ENCODE results near the gene SYTL1.

SYTL1 gene, protein sequence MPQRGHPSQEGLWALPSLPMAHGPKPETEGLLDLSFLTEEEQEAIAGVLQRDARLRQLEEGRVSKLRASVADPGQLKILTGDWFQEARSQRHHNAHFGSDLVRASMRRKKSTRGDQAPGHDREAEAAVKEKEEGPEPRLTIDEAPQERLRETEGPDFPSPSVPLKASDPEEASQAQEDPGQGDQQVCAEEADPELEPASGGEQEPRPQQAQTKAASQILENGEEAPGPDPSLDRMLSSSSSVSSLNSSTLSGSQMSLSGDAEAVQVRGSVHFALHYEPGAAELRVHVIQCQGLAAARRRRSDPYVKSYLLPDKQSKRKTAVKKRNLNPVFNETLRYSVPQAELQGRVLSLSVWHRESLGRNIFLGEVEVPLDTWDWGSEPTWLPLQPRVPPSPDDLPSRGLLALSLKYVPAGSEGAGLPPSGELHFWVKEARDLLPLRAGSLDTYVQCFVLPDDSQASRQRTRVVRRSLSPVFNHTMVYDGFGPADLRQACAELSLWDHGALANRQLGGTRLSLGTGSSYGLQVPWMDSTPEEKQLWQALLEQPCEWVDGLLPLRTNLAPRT

DNA sequence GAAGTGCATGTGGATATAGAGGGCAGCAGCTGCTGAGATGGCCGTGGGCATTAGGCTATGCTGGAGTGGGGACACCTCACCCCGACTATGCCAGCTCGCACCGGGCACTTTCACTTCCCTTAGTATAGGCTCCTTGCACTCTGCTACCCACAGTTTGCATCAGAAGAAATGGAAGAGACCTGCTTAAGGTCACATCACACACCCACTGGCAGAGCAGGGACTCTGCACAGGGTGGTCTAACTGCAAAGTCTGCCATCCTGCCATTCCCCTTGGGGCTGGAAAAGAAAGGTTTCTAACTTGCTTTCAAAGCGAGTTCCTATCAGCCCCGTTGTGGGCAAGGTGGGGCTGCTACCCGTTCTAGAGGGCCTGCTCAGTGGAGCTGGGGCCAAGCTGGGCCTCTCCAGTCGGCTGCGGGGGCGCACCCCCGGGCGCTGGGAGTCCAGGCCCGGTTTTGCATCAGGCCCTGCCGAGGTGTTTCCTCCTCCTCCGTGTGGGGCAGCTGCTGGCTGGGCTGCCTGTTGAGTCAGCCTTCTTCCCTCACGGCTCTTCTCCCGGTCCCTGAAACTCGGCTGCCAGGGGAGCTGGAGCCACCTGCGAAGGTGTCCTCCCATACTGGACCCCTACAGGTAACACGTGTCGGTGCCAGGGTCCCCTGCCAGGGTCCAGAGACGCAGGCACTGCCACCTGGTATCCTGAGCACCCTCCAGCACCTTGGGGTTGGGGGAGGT is at the start of gene SYTL1:
TSS of gene SYTL1 (plus strand) at position 498 of the 728 bp plus-strand sequence. CDS start 3,313 bp downstream, outside the sequence.
- Mint-ChIP-seq H3K4me1 (peaks cover 52% of the 10 kb centered on the region), H3K9me3 (no peaks in the 10 kb centered on the region), H3K4me3 (peak within 1 kb of the TSS; percentile 84), H3K27me3 (no peaks in the 10 kb centered on the region), H3K27ac (peak within 1 kb of the TSS; percentile 85), H3K36me3 (ENCODE audit: low read depth) (peaks cover 6% of the 10 kb centered on the region)
- peak; percentile 72 for DNase-seq
- ATAC-seq: peak; percentile 79

DNA sequence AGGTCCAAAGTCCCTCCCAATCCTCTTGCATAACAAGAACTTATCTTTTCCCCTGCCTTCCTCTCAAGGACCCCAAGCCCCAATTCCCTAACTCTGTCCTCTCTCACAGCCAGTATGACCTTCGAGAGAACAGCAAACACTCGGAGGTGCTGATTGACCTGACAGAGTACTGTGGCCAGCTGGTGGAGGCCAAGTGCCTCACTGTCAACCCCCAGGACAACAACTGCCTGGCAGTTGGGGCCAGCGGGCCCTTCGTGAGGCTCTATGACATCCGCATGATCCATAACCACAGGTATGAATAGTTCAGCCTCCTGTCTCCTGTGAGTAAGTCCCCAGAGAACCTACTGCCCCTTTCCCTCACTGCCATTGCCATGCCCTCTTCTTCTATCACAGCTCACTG is 49.7 kb upstream of the SYTL1 start:
- DNase-seq (no peak), ATAC-seq (no peak)
- Mint-ChIP-seq H3K4me1 (no peaks in the 10 kb centered on the region), H3K36me3 (ENCODE audit: low read depth) (peaks cover 5% of the 10 kb centered on the region), H3K9me3 (no peaks in the 10 kb centered on the region), H3K27me3 (no peaks in the 10 kb centered on the region), H3K4me3 (no peak overlapping the region), H3K27ac (no peak overlapping the region)

DNA sequence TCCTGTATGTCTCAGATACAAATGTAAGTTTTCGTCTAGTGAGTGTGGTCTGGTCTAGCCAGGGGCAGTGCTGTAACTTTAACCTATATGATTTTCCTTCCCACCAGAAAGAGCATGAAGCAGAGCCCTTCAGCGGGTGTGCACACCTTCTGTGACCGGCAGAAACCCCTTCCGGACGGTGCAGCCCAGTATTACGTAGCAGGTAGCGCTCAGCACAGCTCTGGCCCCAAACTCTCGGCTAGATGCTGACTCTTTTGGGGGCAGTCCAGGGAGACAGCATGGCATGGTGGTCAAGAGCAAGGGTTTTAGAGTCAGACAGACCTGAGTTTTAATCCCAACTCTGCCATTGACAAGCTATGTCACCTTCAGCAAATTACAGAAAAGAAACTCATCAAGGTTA is 47.9 kb upstream of the SYTL1 start:
- no peaks in the 10 kb centered on the region for H3K27me3 Mint-ChIP-seq
- no peaks in the 10 kb centered on the region for H3K9me3 Mint-ChIP-seq
- no peaks in the 10 kb centered on the region for H3K4me1 Mint-ChIP-seq
- H3K27ac Mint-ChIP-seq: no peak overlapping the region
- no peaks in the 10 kb centered on the region for H3K36me3 Mint-ChIP-seq (ENCODE audit: low read depth)
- DNase-seq (no peak), ATAC-seq (no peak)
- H3K4me3 Mint-ChIP-seq: no peak overlapping the region

DNA sequence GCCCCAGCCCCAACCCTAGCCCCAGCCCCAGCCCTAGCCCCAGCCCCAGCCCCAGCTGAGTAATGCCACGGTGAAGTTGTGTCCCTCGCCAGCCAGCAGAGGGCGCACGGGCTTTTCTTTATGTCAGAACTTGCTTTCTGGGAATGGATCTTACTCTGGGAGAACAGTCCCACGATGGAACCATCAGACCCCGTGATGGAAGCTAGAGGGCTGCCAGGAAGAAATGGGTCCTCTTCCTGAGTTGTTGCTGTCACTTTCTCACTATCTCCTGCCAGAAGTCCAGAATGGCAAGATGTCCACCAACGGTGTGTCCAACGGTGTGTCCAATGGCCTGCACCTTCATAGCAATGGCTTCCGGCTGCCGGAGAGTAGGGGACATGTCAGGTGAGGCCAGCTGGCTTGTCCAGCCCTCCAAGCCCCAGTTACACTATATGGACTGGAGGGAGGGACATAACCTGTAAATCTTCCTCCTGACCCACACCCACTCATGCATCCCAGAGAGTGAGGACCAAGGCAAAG is 45.0 kb upstream of the SYTL1 start:
- Mint-ChIP-seq H3K36me3 (ENCODE audit: low read depth) (no peaks in the 10 kb centered on the region), H3K9me3 (no peaks in the 10 kb centered on the region), H3K4me1 (no peaks in the 10 kb centered on the region), H3K4me3 (no peak overlapping the region), H3K27ac (no peak overlapping the region), H3K27me3 (no peaks in the 10 kb centered on the region)
- DNase-seq (peak; percentile 80), ATAC-seq (peak; percentile 47)

DNA sequence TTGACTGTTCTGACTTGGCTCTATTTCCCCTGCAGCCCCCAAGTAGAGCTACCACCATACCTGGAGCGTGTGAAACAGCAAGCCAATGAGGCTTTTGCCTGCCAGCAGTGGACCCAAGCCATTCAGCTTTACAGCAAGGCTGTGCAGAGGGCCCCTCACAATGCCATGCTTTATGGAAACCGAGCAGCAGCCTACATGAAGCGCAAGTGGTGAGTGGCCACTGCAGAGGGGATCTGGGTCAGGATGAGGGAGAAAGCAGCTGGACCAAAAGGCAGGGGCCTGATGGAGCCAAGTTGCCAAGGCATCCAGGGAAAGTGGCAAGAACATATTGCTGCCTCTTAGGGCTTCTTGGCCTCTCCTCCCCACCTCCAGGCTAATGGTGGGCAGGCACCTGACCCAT is 43.9 kb upstream of the SYTL1 start:
- Mint-ChIP-seq H3K36me3 (ENCODE audit: low read depth) (no peaks in the 10 kb centered on the region), H3K4me3 (no peak overlapping the region), H3K27me3 (no peaks in the 10 kb centered on the region), H3K27ac (no peak overlapping the region), H3K9me3 (no peaks in the 10 kb centered on the region), H3K4me1 (no peaks in the 10 kb centered on the region)
- no peak for ATAC-seq
- no peak for DNase-seq

DNA sequence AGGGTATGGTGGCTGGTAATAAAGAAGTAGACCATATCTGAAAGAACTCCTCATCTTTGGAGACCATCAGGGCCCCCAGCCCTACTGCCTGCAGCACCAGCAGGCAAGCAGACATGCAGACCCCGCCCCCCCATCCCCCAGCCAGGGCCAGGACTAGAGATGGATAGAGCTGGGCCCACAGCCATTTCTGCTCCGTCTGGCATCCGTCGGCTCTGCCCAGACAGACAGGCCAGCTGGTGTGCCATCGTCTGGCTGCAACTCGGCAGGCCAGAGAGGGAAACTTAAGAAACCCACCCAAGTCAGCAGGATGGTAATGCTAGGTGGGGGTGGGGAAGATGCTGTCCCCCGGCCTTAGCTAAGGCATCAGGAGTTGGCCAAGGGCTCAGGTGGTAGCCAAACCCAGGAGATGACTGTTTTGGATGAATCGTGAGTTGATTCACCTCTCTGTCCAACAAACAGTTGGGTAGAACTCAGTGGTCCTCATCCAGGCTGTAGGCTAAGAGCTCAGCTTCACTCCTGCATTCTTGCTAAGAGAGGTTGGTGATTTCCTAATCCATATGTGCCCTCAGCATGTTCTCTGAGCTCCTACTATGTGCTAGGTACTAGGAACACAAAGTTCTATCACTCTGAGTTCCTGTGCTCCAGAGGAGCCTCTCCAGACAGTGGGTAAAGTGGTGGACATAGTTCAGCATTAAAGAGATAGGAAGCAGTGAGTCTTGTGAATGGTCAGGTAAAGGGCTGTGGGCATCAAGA is 43.0 kb upstream of the SYTL1 start:
- DNase-seq (no peak), ATAC-seq (no peak)
- Mint-ChIP-seq H3K27ac (no peak overlapping the region), H3K4me1 (no peaks in the 10 kb centered on the region), H3K9me3 (no peaks in the 10 kb centered on the region), H3K27me3 (no peaks in the 10 kb centered on the region), H3K36me3 (ENCODE audit: low read depth) (peaks cover 2% of the 10 kb centered on the region), H3K4me3 (no peak overlapping the region)

DNA sequence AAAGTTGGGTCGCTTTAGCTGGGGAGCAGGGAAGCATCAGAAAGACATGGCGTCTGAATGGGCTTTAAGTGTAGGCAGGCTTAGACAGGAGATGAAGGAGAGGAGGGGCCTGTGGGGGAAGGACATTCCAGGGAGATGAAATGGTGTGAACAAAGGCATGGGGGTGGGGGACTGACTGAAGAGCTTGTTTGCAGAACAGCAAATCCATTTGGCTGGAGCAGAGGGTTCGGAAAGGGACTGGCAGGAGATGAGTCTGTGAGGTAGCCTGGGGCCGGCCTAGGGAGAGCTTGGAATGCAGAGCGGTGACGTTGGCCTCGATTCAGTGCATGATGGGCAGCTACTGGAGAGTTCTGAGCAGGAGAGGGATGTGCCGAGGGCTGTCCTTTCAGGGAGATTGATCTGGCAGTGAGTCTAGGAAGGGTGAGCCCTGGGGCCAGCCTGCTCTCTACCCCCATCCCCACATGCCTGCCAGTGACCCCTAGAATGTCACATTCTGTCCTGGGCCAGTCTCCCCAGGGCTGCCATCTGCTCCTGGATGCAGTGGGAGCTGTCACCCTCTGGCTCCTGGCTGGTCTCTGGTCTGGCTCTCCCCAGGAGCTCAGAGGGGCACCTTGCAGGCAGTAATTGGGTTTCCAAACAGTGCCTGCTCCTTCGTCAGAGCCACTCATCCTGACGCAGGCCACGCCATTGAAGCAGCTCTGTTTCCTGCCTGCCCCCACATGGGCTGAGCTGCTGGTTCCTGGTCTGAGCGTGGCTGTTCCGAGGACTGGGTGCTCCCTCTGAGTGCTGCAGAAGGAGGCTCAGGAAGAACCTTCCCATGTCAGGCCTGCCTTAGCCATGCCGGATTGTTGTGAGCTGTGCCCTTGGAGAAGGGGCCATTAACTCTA is 42.2 kb upstream of the SYTL1 start:
- H3K27ac Mint-ChIP-seq: no peak overlapping the region
- H3K4me1 Mint-ChIP-seq: no peaks in the 10 kb centered on the region
- peaks cover 2% of the 10 kb centered on the region for H3K36me3 Mint-ChIP-seq (ENCODE audit: low read depth)
- no peak for ATAC-seq
- H3K4me3 Mint-ChIP-seq: no peak overlapping the region
- no peaks in the 10 kb centered on the region for H3K27me3 Mint-ChIP-seq
- DNase-seq: no peak
- no peaks in the 10 kb centered on the region for H3K9me3 Mint-ChIP-seq

DNA sequence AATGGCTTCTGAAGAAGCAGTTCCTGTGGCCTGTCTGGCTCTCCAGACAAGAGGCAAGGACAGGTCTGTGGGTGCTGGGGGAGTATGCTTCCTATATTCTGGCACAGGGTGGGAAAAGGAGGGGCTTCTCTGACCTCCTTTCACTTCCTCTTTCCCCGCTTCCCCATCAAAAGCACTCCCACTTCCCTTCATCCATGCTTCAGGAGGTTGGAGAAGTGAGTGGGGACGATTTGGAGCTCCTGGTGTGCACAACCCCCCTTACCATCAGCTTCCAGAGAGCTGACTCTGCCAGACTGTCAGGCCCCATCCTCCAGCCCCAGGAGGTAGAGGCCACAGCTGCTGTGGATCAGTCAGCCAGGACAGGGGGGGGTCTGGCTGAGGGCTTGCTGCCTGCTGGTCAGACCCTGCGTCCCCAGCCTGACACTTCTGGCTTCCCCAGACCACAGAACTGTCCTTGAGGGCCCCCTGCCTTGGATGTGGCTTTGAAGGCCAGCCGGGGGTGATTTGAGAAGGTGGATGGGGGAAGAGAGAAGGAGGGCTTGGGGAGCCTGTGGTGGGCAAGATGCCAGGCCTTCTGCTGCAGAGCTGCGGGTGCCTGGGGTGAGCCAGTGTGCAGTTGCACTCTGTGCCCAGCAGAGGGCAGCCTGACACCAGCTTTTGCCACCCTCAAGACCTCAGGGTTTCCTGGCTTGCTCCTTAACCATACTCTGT is 41.3 kb upstream of the SYTL1 start:
- DNase-seq (peak; percentile 79), ATAC-seq (peak; percentile 90)
- Mint-ChIP-seq H3K36me3 (ENCODE audit: low read depth) (peaks cover 2% of the 10 kb centered on the region), H3K9me3 (no peaks in the 10 kb centered on the region), H3K4me3 (no peak overlapping the region), H3K27ac (no peak overlapping the region), H3K4me1 (no peaks in the 10 kb centered on the region), H3K27me3 (no peaks in the 10 kb centered on the region)

DNA sequence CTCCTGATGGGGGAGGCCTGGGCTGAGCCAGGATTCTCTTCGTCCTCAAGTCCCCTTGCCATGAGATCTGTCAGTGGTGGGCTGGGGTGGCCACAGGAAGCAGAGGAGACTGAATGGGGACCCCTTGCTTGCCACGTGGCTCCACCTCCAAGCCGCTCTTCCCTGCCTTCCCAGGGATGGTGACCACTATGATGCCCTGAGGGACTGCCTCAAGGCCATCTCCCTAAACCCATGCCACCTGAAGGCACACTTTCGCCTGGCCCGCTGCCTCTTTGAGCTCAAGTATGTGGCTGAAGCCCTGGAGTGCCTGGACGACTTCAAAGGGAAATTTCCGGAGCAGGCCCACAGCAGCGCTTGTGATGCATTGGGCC is 40.8 kb upstream of the SYTL1 start:
- Mint-ChIP-seq H3K36me3 (ENCODE audit: low read depth) (peaks cover 2% of the 10 kb centered on the region), H3K4me1 (no peaks in the 10 kb centered on the region), H3K27ac (no peak overlapping the region), H3K4me3 (no peak overlapping the region), H3K27me3 (no peaks in the 10 kb centered on the region), H3K9me3 (no peaks in the 10 kb centered on the region)
- DNase-seq (no peak), ATAC-seq (no peak)

DNA sequence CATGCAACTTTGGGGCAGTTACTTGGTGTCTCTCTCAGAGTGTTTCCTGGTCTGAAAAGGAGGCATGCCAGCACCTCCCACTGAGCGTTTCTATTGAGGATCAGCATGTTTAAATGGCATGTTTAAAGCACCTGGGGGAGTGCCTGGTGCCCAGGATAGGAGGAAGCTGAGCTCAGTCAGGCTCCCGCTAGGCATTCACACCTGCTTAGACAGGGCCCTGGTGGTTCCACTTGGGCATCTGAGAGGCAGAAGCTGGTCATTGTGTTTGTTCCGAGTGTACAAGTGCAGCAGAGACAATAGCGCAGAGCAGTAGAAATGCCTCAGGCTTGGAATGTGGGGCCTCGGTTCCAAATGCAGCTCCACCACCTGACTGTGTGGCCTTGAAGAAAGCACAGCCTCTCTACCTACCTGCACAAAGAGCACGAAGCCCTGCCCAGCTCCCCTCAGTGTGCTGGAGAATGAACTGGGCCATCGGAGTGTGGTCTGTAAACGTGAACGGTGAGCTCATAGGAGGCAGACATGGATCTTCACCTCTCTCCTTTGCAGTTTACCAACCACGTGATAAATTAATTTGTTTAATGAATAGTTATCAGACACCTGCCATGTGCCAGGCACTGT is 40.1 kb upstream of the SYTL1 start:
- Mint-ChIP-seq H3K9me3 (no peaks in the 10 kb centered on the region), H3K4me1 (no peaks in the 10 kb centered on the region), H3K27me3 (no peaks in the 10 kb centered on the region), H3K36me3 (ENCODE audit: low read depth) (peaks cover 2% of the 10 kb centered on the region), H3K4me3 (no peak overlapping the region), H3K27ac (no peak overlapping the region)
- ATAC-seq: no peak
- DNase-seq: no peak

DNA sequence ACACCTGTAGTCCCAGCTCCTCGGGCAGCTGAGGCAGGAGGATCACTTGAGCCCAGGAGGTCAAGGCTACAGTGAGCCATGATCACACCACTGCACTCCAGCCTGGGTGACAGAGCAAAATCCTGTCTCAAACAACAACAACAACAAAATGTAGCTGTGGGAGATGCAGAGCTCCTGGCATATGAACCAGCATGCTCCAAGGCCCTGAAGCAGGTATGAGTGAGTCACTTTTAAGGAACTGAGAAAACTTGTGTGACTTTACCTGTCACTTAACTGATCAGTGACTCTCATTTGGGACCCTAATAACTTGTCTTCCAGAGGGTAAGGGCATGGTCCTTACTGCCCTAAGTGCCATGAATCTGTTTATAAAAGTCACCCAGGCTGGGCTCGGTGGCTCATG is 39.2 kb upstream of the SYTL1 start:
- no peak overlapping the region for H3K4me3 Mint-ChIP-seq
- H3K9me3 Mint-ChIP-seq: no peaks in the 10 kb centered on the region
- no peaks in the 10 kb centered on the region for H3K4me1 Mint-ChIP-seq
- no peaks in the 10 kb centered on the region for H3K27me3 Mint-ChIP-seq
- H3K27ac Mint-ChIP-seq: no peak overlapping the region
- peaks cover 2% of the 10 kb centered on the region for H3K36me3 Mint-ChIP-seq (ENCODE audit: low read depth)
- DNase-seq (no peak), ATAC-seq (no peak)

DNA sequence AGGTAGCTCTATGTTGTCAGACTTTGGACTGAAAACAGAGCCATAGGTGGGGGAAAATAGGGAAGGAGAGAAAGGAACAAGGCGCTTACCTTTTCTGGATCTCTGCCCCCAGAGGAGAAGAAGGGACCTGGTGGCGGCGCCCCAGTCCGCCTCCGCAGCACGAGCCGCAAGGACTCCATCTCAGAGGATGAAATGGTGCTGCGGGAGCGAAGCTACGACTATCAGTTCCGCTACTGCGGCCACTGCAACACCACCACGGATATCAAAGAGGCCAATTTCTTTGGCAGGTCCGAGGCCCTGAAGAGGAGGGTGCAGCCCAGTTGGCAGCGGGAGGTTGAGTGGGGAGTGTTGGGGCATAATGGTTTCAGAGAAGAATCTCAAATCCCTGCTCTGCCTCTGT is 38.3 kb upstream of the SYTL1 start:
- no peak overlapping the region for H3K27ac Mint-ChIP-seq
- no peaks in the 10 kb centered on the region for H3K9me3 Mint-ChIP-seq
- H3K4me1 Mint-ChIP-seq: no peaks in the 10 kb centered on the region

DNA sequence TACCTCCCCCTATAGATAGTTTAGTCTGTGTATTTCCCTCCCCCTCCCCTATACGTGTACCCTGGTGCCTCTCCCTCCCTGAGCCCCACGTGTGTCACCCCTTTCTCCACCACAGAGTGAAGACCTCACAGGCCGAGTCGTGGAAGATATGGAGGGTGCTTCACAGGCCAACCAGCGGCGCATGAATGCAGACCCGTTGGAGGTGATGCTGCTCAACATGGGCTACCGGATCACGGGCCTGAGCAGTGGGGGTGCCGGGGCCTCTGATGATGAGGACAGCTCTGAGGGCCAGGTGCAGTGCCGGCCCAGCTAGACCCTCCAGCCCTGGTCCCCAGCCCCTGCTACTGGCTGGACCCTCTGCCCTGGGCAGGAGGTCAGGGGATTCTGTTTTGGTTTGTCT is 35.8 kb upstream of the SYTL1 start:
- Mint-ChIP-seq H3K27me3 (no peaks in the 10 kb centered on the region), H3K4me1 (no peaks in the 10 kb centered on the region), H3K9me3 (no peaks in the 10 kb centered on the region), H3K27ac (no peak overlapping the region), H3K4me3 (no peak overlapping the region), H3K36me3 (ENCODE audit: low read depth) (peaks cover 2% of the 10 kb centered on the region)
- ATAC-seq: no peak
- DNase-seq: no peak

More for the DNA sequence above, 38.3 kb upstream of the SYTL1 start:
- Mint-ChIP-seq H3K36me3 (ENCODE audit: low read depth) (peaks cover 2% of the 10 kb centered on the region), H3K4me3 (no peak overlapping the region), H3K27me3 (no peaks in the 10 kb centered on the region)
- DNase-seq: no peak
- no peak for ATAC-seq

Measured in activated naive CD8-positive, alpha-beta T cell treated with anti-CD3 and anti-CD28 coated beads, Interleukin-2, amount 50 U/mL, for 24 hours (primary cell).